Loucy (cell line): ENCODE data around the gene CRELD2.

ENCODE experiments used
- H2AFZ ChIP-seq: fragments of 200-600 bp; sonication (generic); 2 replicates; pipeline ENCODE4 v1.6.0; 2016; ENCODE audit warnings: antibody characterized with exemption, mild to moderate bottlenecking, low read length, moderate library complexity
- H3F3A ChIP-seq: fragments of 200-600 bp; 2 replicates; pipeline ENCODE4 v1.6.0; 2016; ENCODE audit warnings: antibody characterized with exemption, low read depth, mild to moderate bottlenecking
- H3K27me3 ChIP-seq: fragments of 200-600 bp; sonication (generic); 2 replicates; pipeline ENCODE4 v1.6.1; 2014; ENCODE audit warnings: low read length, mild to moderate bottlenecking; ENCODE audit not compliant: insufficient read depth, poor library complexity, severe bottlenecking
- H3K36me3 ChIP-seq: fragments of 200-600 bp; sonication (generic); 2 replicates; pipeline ENCODE4 v1.6.1; 2016; ENCODE audit warnings: low read length; ENCODE audit not compliant: insufficient read depth
- H3K4me1 ChIP-seq: fragments of 200-600 bp; sonication (generic); 2 replicates; pipeline ENCODE4 v1.5.1; 2014; ENCODE audit warnings: low read length, mild to moderate bottlenecking; ENCODE audit not compliant: insufficient read depth, poor library complexity, severe bottlenecking
- H3K4me2 ChIP-seq: fragments of 200-600 bp; sonication (generic); 2 replicates; pipeline ENCODE4 v1.6.0; 2014; ENCODE audit warnings: antibody characterized with exemption, low read length, low read depth, mild to moderate bottlenecking; ENCODE audit not compliant: poor library complexity, severe bottlenecking
- H3K4me3 ChIP-seq: fragments of 200-600 bp; sonication (generic); 2 replicates; pipeline ENCODE4 v1.5.1; 2014; ENCODE audit warnings: low read length, mild to moderate bottlenecking, mixed read lengths; ENCODE audit not compliant: poor library complexity, severe bottlenecking
- H3K79me2 ChIP-seq: fragments of 200-600 bp; sonication (generic); 2 replicates; pipeline ENCODE4 v1.6.1; 2014; ENCODE audit warnings: low read length; ENCODE audit not compliant: insufficient read depth
- H3K9ac ChIP-seq: fragments of 200-600 bp; sonication (generic); 2 replicates; pipeline ENCODE4 v1.6.0; 2014; ENCODE audit warnings: mild to moderate bottlenecking, low read depth, low read length, moderate library complexity; ENCODE audit not compliant: poor library complexity, severe bottlenecking
- H3K9me2 ChIP-seq: fragments of 200-600 bp; sonication (generic); replicated peaks from 2 replicates; pipeline ENCODE4 v1.6.1; 2016; ENCODE audit warnings: low read depth, low read length, mixed read lengths
- H3K9me3 ChIP-seq: fragments of 200-600 bp; sonication (generic); 2 replicates; pipeline ENCODE4 v1.6.1; 2014; ENCODE audit warnings: mild to moderate bottlenecking, antibody characterized with exemption, low read length, low read depth; ENCODE audit not compliant: insufficient read depth
- H4K20me1 ChIP-seq: fragments of 200-600 bp; sonication (generic); 2 replicates; pipeline ENCODE4 v1.6.0; 2014; ENCODE audit warnings: antibody characterized with exemption, low read length, mild to moderate bottlenecking; ENCODE audit not compliant: insufficient read depth, poor library complexity, severe bottlenecking
- EZH2phosphoT487 ChIP-seq: fragments of 200-600 bp; IDR thresholded peaks from 2 replicates; pipeline ENCODE4 v1.6.1; 2018; ENCODE audit warnings: antibody characterized with exemption, mild to moderate bottlenecking, moderate library complexity, borderline replicate concordance
- TF ChIP-seq, protein P1 (sequence below): fragments of 200-600 bp; sonication (generic); conservative IDR thresholded peaks from 2 replicates; pipeline ENCODE4 v1.5.1; 2014; ENCODE audit warnings: mild to moderate bottlenecking, antibody characterized with exemption, low read length

Gene CRELD2

DNA sequence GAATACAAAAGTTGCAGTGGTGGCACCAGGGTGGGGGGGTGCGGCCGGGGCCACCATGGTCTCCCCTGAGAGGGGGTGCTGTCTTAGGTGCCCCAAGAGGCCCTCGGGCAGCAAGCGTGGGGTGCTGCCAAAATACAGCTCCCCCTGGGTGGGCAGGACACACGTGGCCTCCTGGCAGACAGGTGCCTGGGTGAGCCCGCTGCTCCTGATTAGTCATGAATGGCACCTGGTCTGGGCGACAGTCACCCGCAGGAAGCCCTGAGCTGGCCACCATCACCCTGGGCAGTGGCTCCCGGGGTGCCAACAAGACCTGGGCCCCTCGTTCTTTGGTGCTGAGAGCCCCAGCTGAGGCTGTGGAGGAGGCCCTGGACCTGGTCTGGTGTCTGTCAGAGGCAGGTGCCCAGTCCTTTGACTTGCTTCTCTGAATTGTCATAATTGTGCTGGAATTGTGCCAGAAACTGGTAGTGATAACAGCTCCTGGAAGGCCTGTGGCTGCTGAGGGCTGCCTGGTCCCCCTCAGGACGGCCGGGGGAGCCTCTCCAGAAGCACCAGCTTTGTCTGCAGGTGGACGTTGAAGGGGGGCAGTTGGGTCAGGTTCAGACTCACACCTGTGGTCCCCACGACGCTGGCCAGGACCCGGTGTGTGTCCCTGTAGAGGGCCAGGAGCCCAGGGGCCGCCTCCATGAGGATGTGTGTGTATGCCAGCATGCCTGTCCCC is 15.0 kb upstream of the CRELD2 start:
- H3K4me1 ChIP-seq, result no peaks in the 10 kb centered on the region
- H3K4me3 ChIP-seq, result no peak overlapping the region
- H4K20me1 ChIP-seq, result no peaks in the 10 kb centered on the region
- no peaks in the 10 kb centered on the region for H3K9me3 ChIP-seq
- H3F3A ChIP-seq, result no peaks in the 10 kb centered on the region
- peaks cover 15% of the 10 kb centered on the region; the same call in 1 of the 2 replicates for H3K36me3 ChIP-seq
- H2AFZ ChIP-seq, result no peak overlapping the region
- no peaks in the 10 kb centered on the region; the same call in 1 of the 2 replicates for H3K79me2 ChIP-seq
- no peaks in the 10 kb centered on the region for H3K27me3 ChIP-seq
- H3K9me2 ChIP-seq, result no peaks in the 10 kb centered on the region
- H3K9ac ChIP-seq, result no peak overlapping the region
- TF ChIP-seq, protein P1, sequence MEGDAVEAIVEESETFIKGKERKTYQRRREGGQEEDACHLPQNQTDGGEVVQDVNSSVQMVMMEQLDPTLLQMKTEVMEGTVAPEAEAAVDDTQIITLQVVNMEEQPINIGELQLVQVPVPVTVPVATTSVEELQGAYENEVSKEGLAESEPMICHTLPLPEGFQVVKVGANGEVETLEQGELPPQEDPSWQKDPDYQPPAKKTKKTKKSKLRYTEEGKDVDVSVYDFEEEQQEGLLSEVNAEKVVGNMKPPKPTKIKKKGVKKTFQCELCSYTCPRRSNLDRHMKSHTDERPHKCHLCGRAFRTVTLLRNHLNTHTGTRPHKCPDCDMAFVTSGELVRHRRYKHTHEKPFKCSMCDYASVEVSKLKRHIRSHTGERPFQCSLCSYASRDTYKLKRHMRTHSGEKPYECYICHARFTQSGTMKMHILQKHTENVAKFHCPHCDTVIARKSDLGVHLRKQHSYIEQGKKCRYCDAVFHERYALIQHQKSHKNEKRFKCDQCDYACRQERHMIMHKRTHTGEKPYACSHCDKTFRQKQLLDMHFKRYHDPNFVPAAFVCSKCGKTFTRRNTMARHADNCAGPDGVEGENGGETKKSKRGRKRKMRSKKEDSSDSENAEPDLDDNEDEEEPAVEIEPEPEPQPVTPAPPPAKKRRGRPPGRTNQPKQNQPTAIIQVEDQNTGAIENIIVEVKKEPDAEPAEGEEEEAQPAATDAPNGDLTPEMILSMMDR, result no peak
- no peak for TF ChIP-seq EZH2phosphoT487
- no peak overlapping the region for H3K4me2 ChIP-seq

DNA sequence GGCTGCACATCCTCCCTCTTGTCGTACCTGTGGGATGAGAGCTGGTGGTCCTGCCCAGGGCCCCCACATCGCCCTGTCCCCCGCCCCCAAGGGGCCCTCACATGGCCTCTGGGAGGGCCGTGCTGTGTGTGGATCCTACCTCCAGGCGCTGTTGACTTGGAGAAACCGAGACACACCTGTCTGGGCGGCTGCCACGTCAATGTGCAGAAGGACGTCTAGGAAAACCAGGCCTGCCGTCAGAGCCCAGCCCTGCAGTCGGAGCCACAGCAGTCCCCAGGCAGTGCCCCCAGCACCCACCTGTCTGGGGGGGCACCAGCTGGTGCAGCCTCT is 14.4 kb upstream of the CRELD2 start:
- Histone ChIP-seq H3K4me2 (no peak overlapping the region), H2AFZ (no peak overlapping the region), H3K4me1 (no peaks in the 10 kb centered on the region), H3F3A (no peaks in the 10 kb centered on the region), H3K9ac (no peak overlapping the region), H3K79me2 (no peaks in the 10 kb centered on the region; the same call in 1 of the 2 replicates), H3K9me3 (no peaks in the 10 kb centered on the region), H3K4me3 (no peak overlapping the region), H3K27me3 (no peaks in the 10 kb centered on the region), H4K20me1 (no peaks in the 10 kb centered on the region), H3K9me2 (no peaks in the 10 kb centered on the region), H3K36me3 (peaks cover 15% of the 10 kb centered on the region; the same call in 1 of the 2 replicates)
- no peak for TF ChIP-seq EZH2phosphoT487
- TF ChIP-seq, protein P1, result no peak

DNA sequence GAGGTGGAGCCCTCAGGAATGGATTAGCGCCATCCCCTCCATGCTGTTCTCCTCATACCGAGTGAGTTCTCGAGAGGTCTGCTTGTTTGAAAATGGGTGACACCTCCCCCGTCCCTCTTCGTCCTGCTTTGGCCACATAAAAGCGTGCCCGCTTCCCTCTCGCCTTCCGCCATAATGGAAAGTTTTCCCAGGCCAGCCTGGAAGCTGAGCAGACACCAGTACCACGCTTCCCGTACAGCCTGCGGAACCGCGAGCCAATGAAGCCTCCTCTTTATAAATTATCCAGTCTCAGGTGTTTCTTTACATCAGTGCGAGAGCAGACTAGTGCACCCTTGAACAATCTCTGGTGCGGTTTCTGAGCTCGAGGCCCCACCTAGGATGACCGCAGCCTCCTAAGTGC is 13.0 kb upstream of the CRELD2 start:
- H2AFZ ChIP-seq, result no peak overlapping the region
- H3K27me3 ChIP-seq, result no peaks in the 10 kb centered on the region
- no peaks in the 10 kb centered on the region for H4K20me1 ChIP-seq
- no peaks in the 10 kb centered on the region for H3K9me3 ChIP-seq
- TF ChIP-seq, protein P1, result no peak
- no peak for TF ChIP-seq EZH2phosphoT487
- no peaks in the 10 kb centered on the region; the same call in 1 of the 2 replicates for H3K79me2 ChIP-seq
- H3F3A ChIP-seq, result no peaks in the 10 kb centered on the region
- H3K36me3 ChIP-seq, result peaks cover 15% of the 10 kb centered on the region; the same call in 1 of the 2 replicates
- H3K4me1 ChIP-seq, result no peaks in the 10 kb centered on the region
- no peak overlapping the region for H3K9ac ChIP-seq
- no peak overlapping the region for H3K4me3 ChIP-seq
- H3K4me2 ChIP-seq, result no peak overlapping the region
- H3K9me2 ChIP-seq, result no peaks in the 10 kb centered on the region
